Suppressor macrophage (primary cell): ENCODE data around the gene HOXA9.

Experiments
- DNase-seq, 4 experiments: peaks; one replicate each; pipeline ENCODE4 v3.0.0-alpha.2; 2020 to 2022

Gene HOXA9

GRCh38 chr7:27141137-27141922 lies 24.0 kb downstream of the HOXA9 start:
- DNase-seq, result no peak

- no peak for DNase-seq
Measured at GRCh38 chr7:27140126-27140857, 25.0 kb downstream of the HOXA9 start.

GRCh38 chr7:27139334-27140125 lies 25.8 kb downstream of the HOXA9 start:
- DNase-seq, result no peak

- no peak for DNase-seq
Measured at GRCh38 chr7:27138985-27139333, 26.4 kb downstream of the HOXA9 start.

GRCh38 chr7:27138472-27138871 lies 26.9 kb downstream of the HOXA9 start:
- no peak for DNase-seq

GRCh38 chr7:27137640-27138315 lies 27.6 kb downstream of the HOXA9 start:
- no peak for DNase-seq

GRCh38 chr7:27134392-27134791 lies 30.9 kb downstream of the HOXA9 start:
- peak; percentile 50 to 79 (median 64) for DNase-seq

GRCh38 chr7:27133409-27134231 lies 31.7 kb downstream of the HOXA9 start:
- DNase-seq, result peak; percentile 49 to 66 (median 57)

- no peak for DNase-seq
Measured at GRCh38 chr7:27132978-27133377, 32.4 kb downstream of the HOXA9 start.

- DNase-seq, result no peak
Measured at GRCh38 chr7:27132214-27132613, 33.1 kb downstream of the HOXA9 start.

- DNase-seq, result no peak
Measured at GRCh38 chr7:27131390-27131819, 33.9 kb downstream of the HOXA9 start.

GRCh38 chr7:27130540-27131389 lies 34.6 kb downstream of the HOXA9 start, which contains the start of gene HOXA4:
TSS of gene HOXA4 (minus strand) at chr7:27130757. CDS start at chr7:27130733, 24 bp downstream.
- peak; percentile 83 to 94 (median 87) for DNase-seq

- peak in 2 of 4 experiments; percentile 17 to 53 for DNase-seq
Measured at GRCh38 chr7:27129729-27130539, 35.4 kb downstream of the HOXA9 start.

- no peak for DNase-seq
Measured at GRCh38 chr7:27128776-27129728, 36.3 kb downstream of the HOXA9 start.

- no peak for DNase-seq
Measured at GRCh38 chr7:27128034-27128433, 37.3 kb downstream of the HOXA9 start.

- DNase-seq, result no peak
Measured at GRCh38 chr7:27126596-27127327, 38.6 kb downstream of the HOXA9 start.

GRCh38 chr7:27125986-27126394 lies 39.3 kb downstream of the HOXA9 start:
- DNase-seq, result no peak
